ENCODE measurements around the gene SPHK2. TPM values are rescaled to one million over a fixed set of nuclear protein-coding genes. Genes with fewer than 3 reads are reported as not detected.
A peak's percentile ranks its signal among the peaks of the same experiment; 100 is the strongest.
"Not testable (repeated sequence)": the region's sequence is repeated elsewhere in the genome, so short reads cannot be mapped to it uniquely, and the experiment has no call there.

The SPHK2 gene
- total RNA-seq, result 10 to 100 TPM in 3 of 4 donors, 1 to 10 TPM in 1; 7.3 to 12.7 (median 11.7) TPM
- 11.0 TPM for polyA plus RNA-seq
- long read RNA-seq, donor 1, partial matches to known transcripts, result 6 of 14 reads
- long read RNA-seq, donor 1, other reads (novel, unspliced or antisense), result 2 of 14 reads
- long read RNA-seq, donor 2, partial matches to known transcripts, result 3 of 7 reads
- long read RNA-seq, donor 2, other reads (novel, unspliced or antisense), result 1 of 7 reads
- long read RNA-seq, donor 3, partial matches to known transcripts, result 6 of 9 reads
- long read RNA-seq, donor 3, other reads (novel, unspliced or antisense), result 3 of 9 reads
- long read RNA-seq, donor 4, partial matches to known transcripts, result 4 of 9 reads
- long read RNA-seq, donor 4, other reads (novel, unspliced or antisense), result 2 of 9 reads

GRCh38 chr19:48618916-48619691 lies at the start of gene SPHK2, which contains the start of gene RPL18:
Gene SPHK2, plus strand, starts transcription at chr19:48619506. Its CDS starts 1,009 bp downstream, at chr19:48620515.
Gene RPL18, minus strand, starts transcription at chr19:48619178. Its CDS starts 35 bp downstream, at chr19:48619143.
- Histone ChIP-seq H3K4me3 (ENCODE audit: low read length) (peak within 1 kb of the TSS; percentile 69), H3K27me3 (ENCODE audit: control insufficient read depth, insufficient read depth) (no peaks in the 10 kb centered on the region), H3K9me3 (ENCODE audit: control insufficient read depth, low read length) (no peaks in the 10 kb centered on the region), H3K27ac (ENCODE audit: low read length) (peak within 1 kb of the TSS; percentile 97), H3K4me1 (ENCODE audit: control insufficient read depth, insufficient read depth, low read length) (peaks cover 5% of the 10 kb centered on the region)
- DNase-seq (peak; percentile 99), ATAC-seq (peak; percentile 92 to 93)
- intact Hi-C loops (cut with DNase I), result no loop called here
- under 1% methylated on average over 69 of the region's 69 CpGs for WGBS

- intact Hi-C loops (cut with DNase I), result loop anchor here in 1 of 4 donors (10.0 kb wide), 1 partner anchor 55 kb away; the partner anchor contains the start of gene LMTK3
- no peak overlapping the region for H3K27ac ChIP-seq (ENCODE audit: low read length)
- DNase-seq, result no peak
These were observed 49.5 kb upstream of the SPHK2 start for GRCh38 chr19:48569814-48570213.

GRCh38 chr19:48571378-48572162 lies 47.7 kb upstream of the SPHK2 start:
- no peak for DNase-seq
- WGBS, result 74% methylated on average over 5 of the region's 5 CpGs
- intact Hi-C loops (cut with DNase I), result no loop called here

More at GRCh38 chr19:48569814-48570213, 49.5 kb upstream of the SPHK2 start:
- 60% methylated on average over 11 of the region's 11 CpGs for WGBS
- no peaks in the 10 kb centered on the region for H3K4me1 ChIP-seq (ENCODE audit: control insufficient read depth, insufficient read depth, low read length)
- H3K4me3 ChIP-seq (ENCODE audit: low read length), result no peak overlapping the region
- ATAC-seq, result no peak
- H3K27me3 ChIP-seq (ENCODE audit: control insufficient read depth, insufficient read depth), result no peaks in the 10 kb centered on the region
- H3K9me3 ChIP-seq (ENCODE audit: control insufficient read depth, low read length), result no peaks in the 10 kb centered on the region

GRCh38 chr19:48573163-48573505 lies 46.2 kb upstream of the SPHK2 start:
- Histone ChIP-seq H3K9me3 (ENCODE audit: control insufficient read depth, low read length) (no peaks in the 10 kb centered on the region), H3K27me3 (ENCODE audit: control insufficient read depth, insufficient read depth) (no peaks in the 10 kb centered on the region), H3K4me3 (ENCODE audit: low read length) (no peak overlapping the region), H3K27ac (ENCODE audit: low read length) (no peak overlapping the region), H3K4me1 (ENCODE audit: control insufficient read depth, insufficient read depth, low read length) (no peaks in the 10 kb centered on the region)
- intact Hi-C loops (cut with DNase I), result no loop called here
- WGBS, result 76% methylated on average over 12 of the region's 12 CpGs
- ATAC-seq (no peak), DNase-seq (no peak)

More at GRCh38 chr19:48571378-48572162, 47.7 kb upstream of the SPHK2 start:
- Histone ChIP-seq H3K27ac (ENCODE audit: low read length) (no peak overlapping the region), H3K4me3 (ENCODE audit: low read length) (no peak overlapping the region), H3K9me3 (ENCODE audit: control insufficient read depth, low read length) (no peaks in the 10 kb centered on the region), H3K4me1 (ENCODE audit: control insufficient read depth, insufficient read depth, low read length) (no peaks in the 10 kb centered on the region), H3K27me3 (ENCODE audit: control insufficient read depth, insufficient read depth) (no peaks in the 10 kb centered on the region)
- no peak for ATAC-seq

- WGBS, result 76% methylated on average over 23 of the region's 23 CpGs
- Histone ChIP-seq H3K4me1 (ENCODE audit: control insufficient read depth, insufficient read depth, low read length) (no peaks in the 10 kb centered on the region), H3K27me3 (ENCODE audit: control insufficient read depth, insufficient read depth) (no peaks in the 10 kb centered on the region), H3K27ac (ENCODE audit: low read length) (no peak overlapping the region), H3K9me3 (ENCODE audit: control insufficient read depth, low read length) (no peaks in the 10 kb centered on the region), H3K4me3 (ENCODE audit: low read length) (no peak overlapping the region)
- no peak for DNase-seq
- no peak for ATAC-seq
- intact Hi-C loops (cut with DNase I), result no loop called here
These were observed 43.2 kb upstream of the SPHK2 start for GRCh38 chr19:48575931-48576622.

GRCh38 chr19:48577908-48578307 lies 41.4 kb upstream of the SPHK2 start:
- H3K9me3 ChIP-seq (ENCODE audit: control insufficient read depth, low read length); intact Hi-C loops (cut with DNase I); H3K27ac ChIP-seq (ENCODE audit: low read length); ATAC-seq; H3K27me3 ChIP-seq (ENCODE audit: control insufficient read depth, insufficient read depth); DNase-seq; H3K4me3 ChIP-seq (ENCODE audit: low read length); H3K4me1 ChIP-seq (ENCODE audit: control insufficient read depth, insufficient read depth, low read length): not testable (repeated sequence)
- WGBS, result 94% methylated on average over 7 of the region's 7 CpGs

GRCh38 chr19:48578891-48579290 lies 40.4 kb upstream of the SPHK2 start:
- 33% methylated on average over 3 of the region's 3 CpGs for WGBS
- DNase-seq, result no peak
- Histone ChIP-seq H3K27me3 (ENCODE audit: control insufficient read depth, insufficient read depth) (no peaks in the 10 kb centered on the region), H3K9me3 (ENCODE audit: control insufficient read depth, low read length) (no peaks in the 10 kb centered on the region), H3K27ac (ENCODE audit: low read length) (no peak overlapping the region), H3K4me1 (ENCODE audit: control insufficient read depth, insufficient read depth, low read length) (no peaks in the 10 kb centered on the region), H3K4me3 (ENCODE audit: low read length) (no peak overlapping the region)
- no peak for ATAC-seq
- intact Hi-C loops (cut with DNase I), result no loop called here

GRCh38 chr19:48582168-48582567 lies 37.1 kb upstream of the SPHK2 start:
- Histone ChIP-seq H3K4me1 (ENCODE audit: control insufficient read depth, insufficient read depth, low read length) (no peaks in the 10 kb centered on the region), H3K27ac (ENCODE audit: low read length) (no peak overlapping the region), H3K4me3 (ENCODE audit: low read length) (no peak overlapping the region), H3K27me3 (ENCODE audit: control insufficient read depth, insufficient read depth) (no peaks in the 10 kb centered on the region), H3K9me3 (ENCODE audit: control insufficient read depth, low read length) (no peaks in the 10 kb centered on the region)
- intact Hi-C loops (cut with DNase I), result loop anchor here in 3 of 4 donors (5.0 to 10.0 kb wide), 3 partner anchors 75 to 267 kb away; no protein-coding TSS in a partner anchor
- DNase-seq (no peak), ATAC-seq (no peak)
- WGBS, result 82% methylated on average over 2 of the region's 2 CpGs

- no peaks in the 10 kb centered on the region for H3K9me3 ChIP-seq (ENCODE audit: control insufficient read depth, low read length)
- ATAC-seq (no peak), DNase-seq (no peak)
- 94% methylated on average over 3 of the region's 3 CpGs for WGBS
- no peaks in the 10 kb centered on the region for H3K27me3 ChIP-seq (ENCODE audit: control insufficient read depth, insufficient read depth)
- no peaks in the 10 kb centered on the region for H3K4me1 ChIP-seq (ENCODE audit: control insufficient read depth, insufficient read depth, low read length)
- intact Hi-C loops (cut with DNase I), result loop anchor here in 3 of 4 donors (5.0 to 10.0 kb wide), 4 partner anchors 85 to 273 kb away; no protein-coding TSS in a partner anchor
- no peak overlapping the region for H3K27ac ChIP-seq (ENCODE audit: low read length)
- H3K4me3 ChIP-seq (ENCODE audit: low read length), result no peak overlapping the region
These were observed 31.9 kb upstream of the SPHK2 start for GRCh38 chr19:48587387-48587786.
